OCI-LY3 (cell line): ENCODE data around the gene PTPN5.

Experiments
- CTCF ChIP-seq: fragments of 200-600, 300-600 bp; sonication (generic); IDR thresholded peaks from 2 replicates; pipeline ENCODE4 v1.5.1; 2014; ENCODE audit warnings: antibody characterized with exemption, low read length, low read depth
- EZH2phosphoT487 ChIP-seq: fragments of 200-600 bp; shearing (Covaris generic); IDR thresholded peaks from 2 replicates; pipeline ENCODE4 v1.6.1; 2018; ENCODE audit warnings: antibody characterized with exemption, mixed run types, low read depth

GRCh38 chr11:18780329-18780728 lies 11.3 kb downstream of the PTPN5 start:
- no peak for TF ChIP-seq CTCF
- TF ChIP-seq EZH2phosphoT487 = no peak
